Neutrophil (primary cell): ENCODE data around the gene SV2B.

Experiments used
- H3K27ac ChIP-seq: fragments of 200-600 bp; sonication (generic); 2 replicates; pipeline ENCODE4 v1.5.1; 2016; ENCODE audit warnings: mild to moderate bottlenecking, moderate library complexity
- H3K27me3 ChIP-seq: fragments of 200-600 bp; sonication (generic); 2 replicates; pipeline ENCODE4 v1.6.0; 2016; ENCODE audit warnings: mild to moderate bottlenecking
- H3K36me3 ChIP-seq: fragments of 200-600 bp; sonication (generic); 2 replicates; pipeline ENCODE4 v1.5.1; 2017
- H3K4me1 ChIP-seq, 2 experiments: fragments of 200-600 bp in 1 of 2; sonication (generic) in 1 of 2; 1 replicate in 1 of 2; 2 replicates in 1 of 2; pipeline versions ENCODE4 v1.5.1 to v1.6.1; 2013 to 2016; ENCODE audit warnings: low read depth in 1 of 2, low read length in 1 of 2, mild to moderate bottlenecking in 1 of 2, moderate library complexity in 1 of 2; ENCODE audit not compliant: control insufficient read depth in 1 of 2, insufficient read depth in 1 of 2
- H3K4me3 ChIP-seq, 2 experiments: fragments of 200-600 bp in 1 of 2; sonication (generic) in 1 of 2; 1 replicate in 1 of 2; 2 replicates in 1 of 2; pipeline ENCODE4 v1.5.1; 2013 to 2016; ENCODE audit warnings: low read depth in 1 of 2, low read length in 1 of 2, mild to moderate bottlenecking in 1 of 2, moderate library complexity in 1 of 2
- H3K9me3 ChIP-seq: fragments of 200-600 bp; sonication (generic); 2 replicates; pipeline ENCODE4 v1.5.1; 2016
- TF ChIP-seq, protein P1 (sequence below): fragments of 200-600 bp; sonication (generic); IDR thresholded peaks from 2 replicates; pipeline ENCODE4 v1.5.1; 2016; ENCODE audit warnings: antibody characterized with exemption

Gene SV2B

DNA sequence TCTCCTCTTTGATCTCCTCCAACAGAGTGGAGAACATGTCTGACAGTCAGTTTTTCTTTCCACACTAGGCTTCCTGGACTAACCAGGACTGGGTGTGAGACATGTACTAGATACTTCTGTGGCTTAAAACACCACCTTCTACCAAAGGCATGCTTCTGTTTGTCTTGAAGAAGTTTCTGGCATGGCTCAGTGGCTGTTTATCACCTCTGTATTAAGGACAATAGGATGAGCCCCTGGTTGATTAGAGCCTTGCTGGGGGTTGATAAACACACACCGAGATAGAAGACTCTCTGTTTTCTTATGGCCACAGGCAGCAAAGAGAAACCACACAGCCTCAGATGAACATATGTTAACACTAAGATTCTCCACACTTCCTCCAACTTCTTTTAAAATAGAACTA lies 40.5 kb downstream of the SV2B start:
- no peak overlapping the region for H3K4me3 ChIP-seq
- H3K9me3 ChIP-seq = no peaks in the 10 kb centered on the region
- TF ChIP-seq, protein P1, sequence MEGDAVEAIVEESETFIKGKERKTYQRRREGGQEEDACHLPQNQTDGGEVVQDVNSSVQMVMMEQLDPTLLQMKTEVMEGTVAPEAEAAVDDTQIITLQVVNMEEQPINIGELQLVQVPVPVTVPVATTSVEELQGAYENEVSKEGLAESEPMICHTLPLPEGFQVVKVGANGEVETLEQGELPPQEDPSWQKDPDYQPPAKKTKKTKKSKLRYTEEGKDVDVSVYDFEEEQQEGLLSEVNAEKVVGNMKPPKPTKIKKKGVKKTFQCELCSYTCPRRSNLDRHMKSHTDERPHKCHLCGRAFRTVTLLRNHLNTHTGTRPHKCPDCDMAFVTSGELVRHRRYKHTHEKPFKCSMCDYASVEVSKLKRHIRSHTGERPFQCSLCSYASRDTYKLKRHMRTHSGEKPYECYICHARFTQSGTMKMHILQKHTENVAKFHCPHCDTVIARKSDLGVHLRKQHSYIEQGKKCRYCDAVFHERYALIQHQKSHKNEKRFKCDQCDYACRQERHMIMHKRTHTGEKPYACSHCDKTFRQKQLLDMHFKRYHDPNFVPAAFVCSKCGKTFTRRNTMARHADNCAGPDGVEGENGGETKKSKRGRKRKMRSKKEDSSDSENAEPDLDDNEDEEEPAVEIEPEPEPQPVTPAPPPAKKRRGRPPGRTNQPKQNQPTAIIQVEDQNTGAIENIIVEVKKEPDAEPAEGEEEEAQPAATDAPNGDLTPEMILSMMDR = no peak
- peaks cover 8 to 10% of the 10 kb centered on the region in 2 experiments for H3K4me1 ChIP-seq
- no peak overlapping the region for H3K27ac ChIP-seq
- H3K27me3 ChIP-seq = peaks cover 64% of the 10 kb centered on the region
- H3K36me3 ChIP-seq = no peaks in the 10 kb centered on the region

DNA sequence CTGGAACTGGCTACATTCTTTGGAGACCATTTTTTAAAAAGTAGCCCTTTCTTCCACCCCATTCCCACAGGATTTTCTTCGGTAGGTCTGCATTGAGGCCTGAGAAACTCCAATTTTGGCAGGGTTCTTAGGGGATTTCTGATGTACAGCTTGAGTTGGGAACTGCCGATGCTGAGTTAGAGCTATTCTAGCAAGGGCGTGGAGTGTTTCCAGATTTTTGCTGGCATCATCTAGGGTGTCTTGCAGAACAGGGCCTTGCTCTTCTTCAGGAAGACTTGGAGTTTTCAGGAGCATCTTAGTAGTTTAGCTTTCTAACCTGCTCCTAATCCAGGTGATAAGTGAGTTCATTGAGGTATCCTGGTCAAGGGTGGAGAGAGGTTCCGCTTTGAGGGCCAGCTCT lies 41.0 kb downstream of the SV2B start:
- Histone ChIP-seq H3K27ac (no peak overlapping the region), H3K9me3 (no peaks in the 10 kb centered on the region), H3K4me1 (peaks cover 8 to 10% of the 10 kb centered on the region in 2 experiments), H3K4me3 (no peak overlapping the region), H3K27me3 (peaks cover 62% of the 10 kb centered on the region), H3K36me3 (no peaks in the 10 kb centered on the region)
- TF ChIP-seq, protein P1 = no peak

DNA sequence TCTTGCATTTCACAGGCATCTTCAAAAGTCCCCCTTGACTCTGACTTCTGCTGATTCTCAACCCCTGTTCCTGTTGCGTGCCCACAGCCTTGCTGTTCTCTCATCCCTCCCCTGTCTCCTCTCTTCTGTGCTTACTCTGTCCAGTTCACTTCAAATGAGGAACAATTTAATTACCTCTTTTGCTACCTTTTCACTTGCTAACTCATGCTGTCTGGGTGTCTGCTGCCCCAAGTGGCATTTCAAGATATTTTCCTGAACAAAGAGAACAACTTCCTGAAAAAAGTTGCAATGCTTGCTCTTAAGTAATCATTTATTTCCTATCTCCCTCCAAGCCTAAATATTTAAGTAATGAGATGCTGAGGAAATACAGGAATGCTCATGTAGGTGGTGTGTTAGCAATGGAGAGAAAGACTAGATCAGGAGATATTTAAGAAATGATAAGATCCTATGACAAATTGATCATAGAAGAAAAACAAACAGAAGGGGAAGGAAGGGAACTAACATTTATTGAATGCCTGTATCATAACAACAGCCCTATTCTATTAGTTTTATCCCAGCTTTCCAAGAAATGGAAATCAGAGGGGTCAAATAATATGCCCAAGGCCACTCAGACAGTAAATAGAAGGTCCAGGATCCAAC lies 42.2 kb downstream of the SV2B start:
- H3K4me3 ChIP-seq = no peak overlapping the region
- no peaks in the 10 kb centered on the region for H3K36me3 ChIP-seq
- peaks cover 55% of the 10 kb centered on the region for H3K27me3 ChIP-seq
- TF ChIP-seq, protein P1 = no peak
- H3K4me1 ChIP-seq = peaks cover 8 to 10% of the 10 kb centered on the region in 2 experiments
- H3K9me3 ChIP-seq = no peaks in the 10 kb centered on the region
- H3K27ac ChIP-seq = no peak overlapping the region

DNA sequence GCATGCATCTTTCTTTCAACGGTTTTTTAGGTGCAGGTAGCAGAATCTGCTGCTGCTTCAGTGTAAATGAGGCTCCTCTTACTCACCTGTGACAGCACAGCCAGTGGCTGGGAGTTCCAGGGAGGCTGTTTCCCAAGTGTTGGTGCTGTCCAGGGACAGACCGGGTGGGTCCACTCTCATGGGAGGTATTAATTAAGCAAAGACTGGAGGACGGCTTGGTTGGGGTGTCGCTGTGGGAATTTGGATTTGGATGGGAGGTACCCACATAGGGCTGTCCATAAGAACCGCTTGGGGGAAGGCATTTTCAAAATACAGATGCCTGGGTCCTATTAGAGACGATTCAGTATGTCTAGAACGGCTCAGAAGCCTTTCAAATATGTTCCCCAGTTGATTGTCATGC lies 42.9 kb downstream of the SV2B start:
- Histone ChIP-seq H3K4me3 (no peak overlapping the region), H3K27me3 (peaks cover 53% of the 10 kb centered on the region), H3K27ac (no peak overlapping the region), H3K9me3 (no peaks in the 10 kb centered on the region), H3K36me3 (no peaks in the 10 kb centered on the region), H3K4me1 (peaks cover 8 to 10% of the 10 kb centered on the region in 2 experiments)
- TF ChIP-seq, protein P1 = no peak

DNA sequence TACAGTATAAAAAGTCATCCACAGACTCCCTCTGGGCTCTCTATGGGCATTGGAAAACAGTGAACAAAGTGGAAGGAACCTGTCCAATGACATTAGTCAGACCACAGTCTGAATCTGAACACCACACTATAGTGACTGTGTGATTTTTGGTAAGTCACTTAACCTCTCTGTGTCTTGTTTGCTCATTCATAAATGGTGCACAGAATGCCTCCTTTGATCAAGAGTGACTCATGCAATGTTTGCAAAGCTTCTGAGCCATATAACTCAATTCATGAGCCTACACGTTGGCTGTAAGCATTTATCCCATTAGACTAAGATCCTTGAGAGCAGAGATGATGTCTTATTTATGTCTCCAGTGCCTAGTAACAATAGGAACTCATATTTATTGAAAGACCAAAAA lies 46.7 kb downstream of the SV2B start:
- H3K4me1 ChIP-seq = peaks cover 8 to 10% of the 10 kb centered on the region in 2 experiments
- no peaks in the 10 kb centered on the region for H3K9me3 ChIP-seq
- no peak overlapping the region for H3K27ac ChIP-seq
- TF ChIP-seq, protein P1 = no peak
- no peaks in the 10 kb centered on the region for H3K36me3 ChIP-seq
- peaks cover 72% of the 10 kb centered on the region for H3K27me3 ChIP-seq
- H3K4me3 ChIP-seq = no peak overlapping the region
